Activated T-cell treated with anti-CD3 and anti-CD28 coated beads for 24 hours (primary cell): ENCODE measurements around the gene RBBP7.

Source experiments
- DNase-seq: peaks from one replicate; pipeline ENCODE4 v3.0.0-alpha.2; 2020; ENCODE audit warnings: low read depth

The RBBP7 gene

GRCh38 chrX:16870095-16870861 lies at the start of gene RBBP7:
RBBP7 (minus strand) TSS chrX:16870362; CDS start chrX:16870053, 309 bp downstream.
- DNase-seq: peak; percentile 86

DNA sequence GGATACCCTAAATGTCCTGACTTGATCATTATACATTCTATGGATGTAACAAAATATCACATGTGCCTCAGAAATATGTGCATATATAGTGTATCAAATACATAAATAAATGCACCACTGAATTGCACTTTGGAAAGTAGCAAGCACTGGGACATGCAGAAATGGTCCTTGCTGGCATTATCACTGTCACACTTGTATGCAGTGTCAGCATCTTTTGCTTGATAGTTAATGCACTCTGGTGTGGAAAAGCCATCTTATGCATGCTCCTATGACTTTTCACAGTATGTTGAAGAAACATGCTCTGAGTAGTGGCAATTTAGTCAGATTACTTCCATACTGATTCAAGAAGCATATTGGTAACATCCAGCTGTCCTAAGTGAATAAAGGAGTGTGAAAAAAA lies 48.8 kb upstream of the RBBP7 start:
- no peak for DNase-seq

GRCh38 chrX:16917120-16917519 lies 47.0 kb upstream of the RBBP7 start:
- DNase-seq: no peak

- no peak for DNase-seq
Measured at GRCh38 chrX:16916561-16916960, 46.4 kb upstream of the RBBP7 start.

DNA sequence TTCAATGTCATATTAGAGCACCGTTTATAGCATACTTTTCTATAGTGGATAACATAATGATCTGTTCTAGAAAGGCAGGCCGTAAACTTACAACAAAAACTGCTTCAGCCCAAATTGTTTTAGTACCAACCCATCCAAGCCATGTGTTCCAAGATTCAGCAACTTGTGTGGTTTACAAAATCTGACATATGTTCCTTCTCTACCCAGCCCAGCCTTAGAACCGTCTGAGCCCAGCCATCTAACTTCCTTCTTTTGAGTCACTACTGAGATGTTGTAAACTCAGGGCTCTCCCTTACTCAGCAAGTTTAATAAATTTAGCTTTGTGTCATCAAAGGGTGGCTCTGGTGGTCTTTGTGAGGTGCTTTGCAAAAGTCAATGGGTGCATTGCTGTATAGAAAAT lies 43.9 kb upstream of the RBBP7 start:
- no peak for DNase-seq

GRCh38 chrX:16910376-16910775 lies 40.2 kb upstream of the RBBP7 start:
- no peak for DNase-seq

- DNase-seq: no peak
Measured at GRCh38 chrX:16903274-16904022, 33.3 kb upstream of the RBBP7 start.

- no peak for DNase-seq
Measured at GRCh38 chrX:16897445-16897844, 27.3 kb upstream of the RBBP7 start.

- DNase-seq: peak; percentile 38
Measured at GRCh38 chrX:16892504-16893362, 22.6 kb upstream of the RBBP7 start.

DNA sequence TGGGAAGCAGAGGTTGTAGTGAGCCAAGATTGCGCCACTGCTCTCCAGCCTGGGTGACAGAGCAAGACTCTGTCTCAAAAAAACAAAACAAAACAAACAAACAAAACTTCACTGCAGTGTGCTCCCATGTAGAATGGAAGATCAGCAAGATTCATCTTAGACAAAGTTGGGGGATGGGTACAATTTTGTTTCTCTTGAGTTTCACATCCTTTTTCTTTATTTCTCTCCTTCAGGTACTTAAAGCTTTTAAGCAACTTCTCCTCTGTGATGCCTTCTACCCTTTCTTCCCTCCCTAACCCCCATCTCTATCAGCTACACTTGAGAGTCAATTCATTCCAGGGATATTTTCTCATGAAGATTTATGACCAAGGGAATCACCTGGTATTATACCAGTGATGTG lies 15.5 kb upstream of the RBBP7 start:
- no peak for DNase-seq

DNA sequence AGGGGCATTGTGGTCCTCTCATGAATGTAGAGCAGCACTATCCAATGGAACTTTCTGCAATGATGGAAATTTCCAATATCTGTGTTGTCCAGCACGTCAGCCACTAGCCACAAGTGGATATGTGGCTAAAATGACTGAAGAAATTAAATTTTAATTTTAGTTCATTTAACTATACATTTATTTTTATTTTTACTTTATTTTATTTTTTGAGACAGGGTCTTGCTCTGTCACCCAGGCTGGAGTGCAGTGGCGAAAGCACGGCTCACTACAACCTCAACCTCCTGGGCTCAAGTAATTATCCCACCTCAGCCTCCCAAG lies 13.3 kb upstream of the RBBP7 start:
- DNase-seq: no peak

DNA sequence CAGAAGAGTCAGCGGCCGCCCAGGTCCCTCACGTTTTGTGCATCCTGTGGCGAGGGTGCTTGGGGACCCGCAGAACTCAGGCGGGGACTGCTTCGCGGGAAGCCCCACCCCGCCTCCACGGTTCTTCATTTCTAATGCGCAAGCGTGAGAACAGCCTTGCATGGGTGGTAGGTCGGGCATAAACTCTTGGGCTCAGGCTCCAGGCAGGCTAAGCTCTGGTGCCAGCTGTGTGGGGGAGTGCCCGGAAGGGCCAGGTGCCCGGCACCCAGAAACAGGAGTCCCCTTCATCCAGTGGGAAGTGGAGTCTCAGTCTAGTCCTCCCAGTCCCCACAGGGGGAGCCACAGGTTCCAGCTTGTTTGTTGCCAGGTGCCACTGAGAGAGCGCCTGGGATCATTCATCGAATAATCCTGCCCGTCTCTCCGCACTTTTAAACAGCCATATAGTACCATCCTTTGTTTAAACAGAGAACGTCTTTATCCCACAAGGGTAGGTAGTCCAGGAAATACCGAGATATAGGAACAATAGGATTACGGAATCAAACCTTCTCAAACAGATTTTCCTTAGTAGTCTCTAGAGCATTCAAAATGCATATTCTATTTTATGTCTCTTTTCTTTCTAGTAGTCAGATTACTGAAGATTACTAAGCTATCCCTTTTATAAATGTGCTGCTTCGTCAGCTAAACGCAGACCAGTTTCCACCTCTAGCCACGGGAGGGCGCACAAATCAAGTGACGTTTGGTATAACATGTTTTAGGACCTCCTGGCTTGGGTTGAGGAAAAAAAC lies 12.7 kb upstream of the RBBP7 start:
- peak; percentile 48 for DNase-seq

DNA sequence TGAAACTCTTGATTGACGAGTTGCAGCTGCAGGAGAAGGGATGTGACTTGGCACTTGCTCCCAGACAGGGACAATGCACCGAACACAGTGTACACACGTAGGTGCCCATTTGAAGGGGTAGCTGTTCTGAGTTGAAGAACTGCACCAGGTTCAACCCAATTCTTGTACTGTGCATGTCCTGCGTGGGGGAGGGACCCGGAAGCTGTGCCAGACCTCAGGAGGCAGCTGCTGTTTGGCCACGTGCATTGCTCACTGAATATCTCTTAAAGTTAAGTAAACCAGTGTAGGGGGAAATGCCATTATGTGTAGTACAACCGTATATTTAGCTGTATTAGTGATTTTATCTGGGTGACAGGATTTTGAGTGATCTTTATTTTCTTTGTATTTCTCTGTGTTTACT lies 12.0 kb upstream of the RBBP7 start:
- no peak for DNase-seq

DNA sequence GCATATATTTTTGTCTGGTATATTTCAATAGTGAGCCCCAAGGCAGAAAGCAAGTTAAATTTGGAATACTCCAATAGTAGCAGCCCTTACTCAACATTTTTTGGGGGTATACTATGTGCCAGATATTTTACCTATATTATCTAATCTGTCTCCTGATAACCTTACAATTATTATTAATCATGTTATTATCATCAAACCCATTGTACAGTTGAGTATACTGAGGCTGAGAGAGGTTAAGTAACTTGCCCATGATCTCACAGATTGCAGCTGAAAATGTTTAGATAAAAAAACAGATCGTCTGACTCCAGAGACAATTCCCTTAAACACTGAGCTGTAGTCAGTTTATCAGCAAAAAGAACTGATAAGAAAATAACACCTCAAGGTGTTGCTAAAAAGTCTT lies 6.5 kb upstream of the RBBP7 start:
- DNase-seq: no peak

GRCh38 chrX:16874458-16875095 lies 4.4 kb upstream of the RBBP7 start:
- DNase-seq: no peak

DNA sequence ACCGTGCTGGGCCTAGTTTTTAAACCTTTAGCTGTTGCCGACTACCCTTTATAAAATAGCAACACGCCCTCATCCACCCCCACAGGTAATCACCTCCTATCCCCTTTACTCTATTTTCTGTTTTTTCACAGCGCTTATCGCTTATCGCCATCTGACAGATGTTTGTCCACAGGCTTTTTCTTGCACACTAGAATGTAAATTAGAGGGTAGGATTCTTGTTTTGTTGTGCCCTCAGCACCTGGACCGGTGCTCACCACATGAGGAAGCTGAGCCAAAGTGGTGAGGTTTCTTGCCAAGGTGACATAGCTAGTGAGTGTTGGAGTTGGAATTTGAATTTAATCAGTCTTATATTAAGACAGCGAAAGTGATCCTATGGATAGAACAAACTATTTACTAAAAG lies 2.9 kb upstream of the RBBP7 start:
- no peak for DNase-seq

GRCh38 chrX:16870862-16871815 lies 977 bp upstream of the RBBP7 start:
- DNase-seq: no peak

DNA sequence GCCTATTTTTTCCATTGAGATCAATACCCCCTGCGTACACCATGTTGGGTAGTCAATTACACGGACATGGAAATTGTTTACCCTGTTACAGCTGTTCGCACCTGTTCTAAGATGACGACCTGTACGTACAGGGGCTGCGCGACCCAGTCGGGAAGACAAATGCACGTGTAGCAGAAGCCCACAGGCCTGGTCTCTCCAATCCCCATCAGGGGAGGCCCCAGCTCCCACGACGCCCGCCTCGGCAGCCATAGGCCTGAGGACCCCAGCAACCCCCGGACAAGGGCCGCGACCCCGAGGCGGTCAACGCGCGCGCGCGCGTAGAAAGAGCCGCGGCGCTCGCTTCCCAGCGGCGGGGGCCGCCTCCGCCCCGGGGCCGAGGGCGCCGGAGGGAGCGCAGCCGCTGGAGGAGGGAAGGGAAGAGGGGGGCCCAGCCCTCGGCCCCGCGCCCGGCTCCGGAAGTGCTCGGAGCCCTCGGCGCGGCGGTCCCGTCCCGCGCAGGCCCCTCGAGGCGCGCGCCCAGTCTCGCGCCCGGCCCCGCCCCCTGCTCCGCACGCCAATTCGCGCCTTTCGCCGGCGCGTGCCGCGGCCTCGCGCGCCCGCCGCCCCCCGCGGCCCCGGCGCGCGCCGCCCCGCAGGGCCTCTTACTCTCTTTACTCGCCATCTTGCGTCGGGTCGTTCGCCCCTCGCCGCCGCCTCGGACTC lies 618 bp downstream of the RBBP7 start:
- DNase-seq: no peak

DNA sequence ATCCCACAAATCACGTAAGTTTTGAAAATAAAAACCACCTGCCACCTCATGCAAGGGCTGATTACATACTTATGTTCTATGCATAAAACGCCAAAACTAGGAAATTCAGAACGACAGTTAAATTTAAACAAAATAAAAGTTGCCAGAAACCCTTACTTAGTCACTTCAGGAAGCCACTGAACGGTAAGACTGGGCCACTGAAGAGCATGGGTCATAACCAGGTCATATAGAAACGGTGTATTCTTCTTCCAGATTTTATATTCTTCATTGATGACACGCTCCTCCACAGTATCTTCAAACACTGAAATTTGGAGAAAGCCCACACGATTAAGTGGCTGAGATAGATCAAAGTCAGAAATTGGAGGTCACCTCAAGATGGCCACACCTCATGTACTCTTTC lies 1.2 kb downstream of the RBBP7 start:
- no peak for DNase-seq

- DNase-seq: no peak
Measured at GRCh38 chrX:16867947-16868346, 2.2 kb downstream of the RBBP7 start.
